ENCODE results near the gene MRPS35.

DNA sequence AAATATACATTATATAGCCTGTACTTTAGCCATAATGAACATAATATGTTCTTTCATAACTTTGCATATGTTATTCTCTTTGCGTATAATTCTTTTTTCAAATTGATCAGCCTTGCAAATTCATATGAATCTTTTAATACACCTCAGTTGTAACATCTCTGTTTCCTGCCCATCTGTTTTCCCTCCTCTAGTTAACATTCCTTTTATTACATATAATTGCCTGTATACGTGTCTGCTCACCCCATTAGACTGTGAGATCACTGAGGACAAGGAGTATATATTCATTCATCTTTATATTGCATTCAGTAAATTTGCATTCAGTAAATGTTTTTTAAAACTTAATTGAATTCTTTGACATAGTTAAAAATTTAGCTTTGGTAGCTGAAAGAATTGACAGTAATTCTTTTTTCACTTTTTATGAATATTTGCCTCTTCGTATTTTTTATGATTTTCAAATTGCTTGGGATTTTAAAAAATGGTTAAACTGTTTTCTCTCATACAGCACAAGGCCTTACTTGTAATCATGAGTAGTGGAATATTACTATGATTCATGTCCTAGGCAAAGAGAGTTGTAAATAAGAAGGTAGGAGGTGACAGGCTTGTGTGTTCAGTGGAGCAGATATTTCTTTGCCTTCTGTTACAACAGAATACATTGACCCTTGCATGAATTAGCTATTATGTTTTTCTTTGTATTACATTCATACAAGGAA lies 36.6 kb downstream of the MRPS35 start:
- no peak for TF ChIP-seq CTCF (IDR thresholded peaks at IDR 0.05)
- TF ChIP-seq POLR2AphosphoS5 (IDR thresholded peaks at IDR 0.05): no peak
- no peak for TF ChIP-seq POLR2A (IDR thresholded peaks at IDR 0.05; ENCODE audit: low read depth)
- no peak for TF ChIP-seq EP300 (IDR thresholded peaks at IDR 0.05)
